Psoas muscle (tissue), 8 donors: Measurements from ENCODE around the gene UBTD2. TPM values are rescaled to one million over a fixed set of nuclear protein-coding genes. Genes with fewer than 3 reads are reported as not detected.
A peak's percentile ranks its signal among the peaks of the same experiment; 100 is the strongest.
"Not testable (repeated sequence)": the region's sequence is repeated elsewhere in the genome, so short reads cannot be mapped to it uniquely, and the experiment has no call there.

Experiments used
- ATAC-seq, 4 donors: fragments of 200-7000 bp; cut with Tn5 transposase; one replicate each; pipeline ENCODE4 v1.9.1; 2020; ENCODE audit warnings: moderate library complexity in 3 of 4, mild to moderate bottlenecking in 2 of 4
- DNase-seq, 2 donors: peaks; one replicate each; pipeline ENCODE4 v3.0.0-alpha.2; 2020
- H3K27ac ChIP-seq: fragments of 200-600 bp; one replicate; pipeline ENCODE4 v1.8.0; 2022
- H3K27me3 ChIP-seq, 3 donors: fragments of 200-600 bp in 1 of 3; one replicate each; pipeline versions ENCODE4 v1.6.1 to v1.8.0; 2013 to 2022; ENCODE audit warnings: low read length in 2 of 3, mild to moderate bottlenecking in 2 of 3, moderate library complexity in 1 of 3; ENCODE audit not compliant: insufficient read depth in 3 of 3
- H3K36me3 ChIP-seq, 2 donors: fragments of 200-600 bp in 1 of 2; one replicate each; pipeline versions ENCODE4 v1.6.1 to v1.8.0; 2013 to 2022; ENCODE audit warnings: low read depth in 1 of 2, mild to moderate bottlenecking in 1 of 2, moderate library complexity in 1 of 2; ENCODE audit not compliant: insufficient read depth in 1 of 2
- H3K4me1 ChIP-seq: fragments of 200-600 bp; one replicate; pipeline ENCODE4 v1.8.0; 2022
- H3K4me3 ChIP-seq: fragments of 200-600 bp; one replicate; pipeline ENCODE4 v1.8.0; 2022; ENCODE audit warnings: mild to moderate bottlenecking
- H3K9me3 ChIP-seq: fragments of 200-600 bp; one replicate; pipeline ENCODE4 v1.8.0; 2022
- WGBS, 3 donors: extraction: QIAGEN DNeasy Blood & Tissue Kit; methylation state at CpG; one replicate each; pipeline versions ENCODE4 v1.1.6 to v1.1.7; 2013; 5-methylcytosine and 5-hydroxymethylcytosine counted together
- intact Hi-C, 2 donors: fragments of 100-400 bp; cut with DNase I; formaldehyde crosslinking; loops; one replicate each; pipeline versions ENCODE4 v1.11.0 to v1.14.2; 2022
- long read RNA-seq, 2 donors: library from polyadenylated mRNA; unstranded; transcript quantifications; one replicate each; pipeline ENCODE4 v2.0.0, GENCODE V29; 2021
- polyA plus RNA-seq, 3 donors: library from polyadenylated mRNA; stranded (reverse); fragments of 200-250 nt; gene quantifications; one replicate each; pipeline ENCODE4 v1.2.3, GENCODE V29; 2013
- total RNA-seq, 4 donors: library from RNA; stranded (reverse); fragmentation: NEBNext Ultra II Directional in 2 of 4; extraction: Animal tissue kit (Norgen Biotek cat#: 25700) in 2 of 4; gene quantifications; one replicate each; pipeline versions ENCODE4 v1.2.1 to v1.2.4, GENCODE V29; 2021 to 2023
- TF ChIP-seq, protein P1 (sequence below): fragments of 200-600 bp; IDR thresholded peaks from one replicate; pipeline ENCODE4 v1.8.0; 2022; ENCODE audit warnings: antibody characterized with exemption
- donor health status: healthy with polysubstance abuse.
- donor health status: DM: no; HTN: no; CAD: no; lungs with moderate emphysema.
- donor health status: Bipolar disorder and iron deficiency.
- donor health status: healthy.
- donor health status: DM: yes; HTN: yes; CAD: no.
- donor health status: DM: no; HTN: no; CAD: no.
- donor health status: DM: no; HTN: no; CAD: no.
- donor health status: DM: yes; HTN: yes; CAD: no.

Gene UBTD2, protein sequence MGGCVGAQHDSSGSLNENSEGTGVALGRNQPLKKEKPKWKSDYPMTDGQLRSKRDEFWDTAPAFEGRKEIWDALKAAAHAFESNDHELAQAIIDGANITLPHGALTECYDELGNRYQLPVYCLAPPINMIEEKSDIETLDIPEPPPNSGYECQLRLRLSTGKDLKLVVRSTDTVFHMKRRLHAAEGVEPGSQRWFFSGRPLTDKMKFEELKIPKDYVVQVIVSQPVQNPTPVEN
- total RNA-seq (10 to 100 TPM in 1 of 4 donors, 1 to 10 TPM in 3; 7.4 to 12.3 (median 8.6) TPM), polyA plus RNA-seq (10 to 100 TPM in 1 of 3 donors, 1 to 10 TPM in 2; 5.3 to 10.5 (median 8.6) TPM)
- long read RNA-seq, donor 1, transcript UBTD2-201 (3 exons, 3,301 nt) = major isoform, 13 of 13 reads
- long read RNA-seq, donor 1, partial matches to known transcripts = 0 of 13 reads
- long read RNA-seq, donor 1, other reads (novel, unspliced or antisense) = 0 of 13 reads
- long read RNA-seq, donor 2, transcript UBTD2-201 (3 exons, 3,301 nt) = major isoform, 16 of 22 reads
- long read RNA-seq, donor 2, partial matches to known transcripts = 0 of 22 reads
- long read RNA-seq, donor 2, other reads (novel, unspliced or antisense) = 6 of 22 reads

DNA sequence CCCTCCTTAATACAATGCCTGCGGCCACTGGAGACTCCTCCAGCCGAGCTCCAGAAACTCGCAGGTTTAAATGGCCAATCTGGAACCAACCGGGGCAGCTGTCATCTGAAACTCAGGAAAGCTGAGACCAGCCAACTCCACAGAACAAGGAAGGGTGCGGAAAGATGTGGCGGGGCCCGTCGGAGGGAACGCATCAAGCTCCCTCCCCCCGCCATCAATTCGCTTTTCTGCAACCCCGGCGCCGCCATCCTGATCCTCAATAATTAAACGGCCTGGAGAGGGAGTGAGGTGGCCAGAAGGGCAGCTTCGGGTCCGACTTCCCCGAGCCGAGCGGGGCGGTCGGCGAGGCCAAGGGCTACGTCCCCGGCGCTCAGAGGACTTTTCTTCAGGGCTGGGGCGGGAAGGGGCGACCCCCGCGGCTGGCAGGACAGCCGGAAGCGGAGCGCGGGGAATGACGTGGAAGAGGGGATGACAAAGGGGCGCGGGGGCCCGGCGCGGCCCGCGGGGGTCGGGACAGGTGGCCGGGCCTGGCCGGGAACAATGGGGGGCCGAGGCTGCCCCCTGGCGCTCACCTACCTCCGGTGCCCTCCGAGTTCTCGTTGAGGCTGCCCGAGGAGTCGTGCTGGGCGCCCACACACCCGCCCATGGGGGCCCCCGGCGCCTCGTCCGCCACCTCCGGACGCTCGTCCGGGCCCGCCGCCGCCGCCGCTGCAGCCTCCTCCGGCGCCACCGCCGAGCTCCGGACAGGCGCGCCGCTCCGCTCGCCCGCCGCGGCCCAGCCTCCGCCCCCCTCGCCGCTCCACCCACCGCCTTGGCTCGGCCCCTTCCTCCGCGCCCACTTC lies at the start of gene UBTD2:
Gene UBTD2 (minus strand): TSS at position 745 of the 842 bp plus-strand sequence. CDS start 99 bp downstream, at position 646.
- intact Hi-C loops = loop anchor here in 1 of 2 donors (1.0 kb wide), 1 partner anchor 95 kb away; the partner anchor contains the start of gene STK10
- no peaks in the 10 kb centered on the region for H3K9me3 ChIP-seq
- no peaks in the 10 kb centered on the region for H3K27me3 ChIP-seq
- no peaks in the 10 kb centered on the region for H3K36me3 ChIP-seq
- H3K4me1 ChIP-seq = peaks cover 15% of the 10 kb centered on the region
- TF ChIP-seq, protein P1, sequence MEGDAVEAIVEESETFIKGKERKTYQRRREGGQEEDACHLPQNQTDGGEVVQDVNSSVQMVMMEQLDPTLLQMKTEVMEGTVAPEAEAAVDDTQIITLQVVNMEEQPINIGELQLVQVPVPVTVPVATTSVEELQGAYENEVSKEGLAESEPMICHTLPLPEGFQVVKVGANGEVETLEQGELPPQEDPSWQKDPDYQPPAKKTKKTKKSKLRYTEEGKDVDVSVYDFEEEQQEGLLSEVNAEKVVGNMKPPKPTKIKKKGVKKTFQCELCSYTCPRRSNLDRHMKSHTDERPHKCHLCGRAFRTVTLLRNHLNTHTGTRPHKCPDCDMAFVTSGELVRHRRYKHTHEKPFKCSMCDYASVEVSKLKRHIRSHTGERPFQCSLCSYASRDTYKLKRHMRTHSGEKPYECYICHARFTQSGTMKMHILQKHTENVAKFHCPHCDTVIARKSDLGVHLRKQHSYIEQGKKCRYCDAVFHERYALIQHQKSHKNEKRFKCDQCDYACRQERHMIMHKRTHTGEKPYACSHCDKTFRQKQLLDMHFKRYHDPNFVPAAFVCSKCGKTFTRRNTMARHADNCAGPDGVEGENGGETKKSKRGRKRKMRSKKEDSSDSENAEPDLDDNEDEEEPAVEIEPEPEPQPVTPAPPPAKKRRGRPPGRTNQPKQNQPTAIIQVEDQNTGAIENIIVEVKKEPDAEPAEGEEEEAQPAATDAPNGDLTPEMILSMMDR = peak; percentile 59
- peak; percentile 85 to 91 for DNase-seq
- ATAC-seq = peak; percentile 83 to 89 (median 85)
- 0 to 1% (median 1%) methylated on average over 36 to 87 of the region's 87 CpGs for WGBS, 3 donors
- H3K4me3 ChIP-seq = peak within 1 kb of the TSS; percentile 94
- peak within 1 kb of the TSS; percentile 93 for H3K27ac ChIP-seq

DNA sequence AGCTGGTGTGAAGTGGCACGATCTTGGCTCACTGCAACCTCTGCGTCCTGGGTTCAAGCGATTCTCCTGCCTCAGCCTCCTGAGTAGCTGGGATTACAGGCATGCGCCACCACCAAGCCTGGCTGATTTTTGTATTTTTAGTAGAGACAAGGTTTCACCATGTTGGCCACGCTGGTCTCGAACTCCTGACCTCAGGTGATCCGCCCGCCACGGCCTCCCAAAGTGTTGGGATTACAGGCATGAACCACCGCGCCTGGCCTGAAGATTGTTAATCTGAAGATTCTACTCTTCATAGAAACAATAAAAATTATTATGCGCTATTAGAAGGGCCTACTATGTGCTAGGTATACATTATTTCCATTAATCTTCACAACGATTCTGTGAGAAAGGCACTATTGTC lies 43.3 kb upstream of the UBTD2 start:
- H3K9me3 ChIP-seq, H3K36me3 ChIP-seq, H3K27me3 ChIP-seq, intact Hi-C loops, H3K4me3 ChIP-seq, DNase-seq, H3K4me1 ChIP-seq, H3K27ac ChIP-seq, ATAC-seq: not testable (repeated sequence)
- WGBS, 3 donors = 95 to 97% (median 96%) methylated on average over 12 to 13 of the region's 13 CpGs

DNA sequence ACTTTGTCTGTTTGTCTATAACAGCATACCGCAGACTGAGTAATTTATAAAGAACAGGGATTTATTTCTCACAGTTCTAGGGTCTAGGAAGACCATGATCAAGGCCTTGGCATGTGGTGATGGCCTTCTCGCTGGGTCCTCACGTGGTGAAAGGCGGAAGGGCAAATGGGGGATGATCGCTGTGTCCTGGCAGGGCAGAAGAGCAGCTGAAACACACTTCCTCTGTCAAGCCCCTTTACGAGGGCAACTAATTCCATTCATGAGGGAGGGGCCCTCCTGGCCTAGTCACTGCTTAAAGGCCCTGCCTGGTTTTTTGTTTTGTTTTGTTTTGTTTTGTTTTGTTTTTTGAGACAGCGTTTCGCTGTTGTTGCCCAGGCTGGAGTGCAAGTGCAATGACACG lies 41.9 kb upstream of the UBTD2 start:
- H3K36me3 ChIP-seq = no peaks in the 10 kb centered on the region
- no peaks in the 10 kb centered on the region for H3K27me3 ChIP-seq
- no peak overlapping the region for H3K27ac ChIP-seq
- intact Hi-C loops = no loop called here
- no peaks in the 10 kb centered on the region for H3K4me1 ChIP-seq
- TF ChIP-seq, protein P1 = no peak
- DNase-seq = no peak
- H3K9me3 ChIP-seq = no peaks in the 10 kb centered on the region
- ATAC-seq = no peak
- WGBS, 3 donors = 82 to 84% (median 82%) methylated on average over 9 of the region's 9 CpGs
- H3K4me3 ChIP-seq = no peak overlapping the region

DNA sequence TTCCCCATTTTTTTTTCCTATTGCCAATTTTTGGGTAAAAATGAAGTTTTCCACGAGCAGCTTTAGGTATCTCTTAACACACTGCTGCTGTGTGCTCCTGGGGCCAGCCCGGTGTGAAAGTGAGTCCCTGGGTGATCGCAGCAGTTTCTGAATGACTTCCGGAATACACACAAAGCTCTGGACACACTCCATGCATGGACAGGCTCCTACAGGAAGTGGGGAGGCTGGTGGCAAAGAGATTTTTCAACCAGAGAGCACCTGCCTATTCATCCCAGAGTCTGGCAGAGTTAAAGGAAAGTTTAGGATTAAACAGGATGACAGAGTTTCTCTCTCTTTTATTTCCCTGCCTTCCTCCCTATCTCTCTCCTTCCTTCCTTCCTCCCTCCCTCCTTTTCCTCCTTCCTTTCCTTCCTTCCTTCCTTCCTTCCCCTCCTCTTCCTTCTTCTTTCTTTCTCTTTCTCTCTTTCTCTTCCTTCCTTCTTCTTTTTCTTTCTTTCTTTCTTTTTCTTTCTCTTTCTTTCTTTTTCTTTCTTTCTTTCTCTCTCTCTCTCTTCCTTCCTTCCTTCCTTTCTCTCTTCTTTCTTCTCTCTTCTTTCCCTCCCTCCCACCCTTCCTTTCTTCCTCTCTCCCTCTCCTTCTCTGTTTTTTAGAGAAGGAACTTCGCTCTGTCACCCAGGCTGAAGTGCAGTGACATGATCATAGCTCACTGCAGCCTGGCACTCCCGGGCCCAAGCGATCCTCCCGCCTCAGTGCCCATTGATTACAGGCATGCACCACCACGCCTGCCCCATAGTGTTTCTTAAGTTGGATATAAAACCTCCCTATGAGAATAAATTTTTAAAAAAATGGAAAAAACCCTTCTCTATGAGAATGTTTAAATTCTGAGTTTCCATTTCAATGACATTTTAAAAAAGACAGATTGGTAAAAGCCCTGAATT lies 38.7 kb upstream of the UBTD2 start:
- WGBS, 3 donors = 69 to 75% (median 72%) methylated on average over 9 of the region's 9 CpGs
- Histone ChIP-seq H3K4me3 (no peak overlapping the region), H3K27me3 (no peaks in the 10 kb centered on the region), H3K27ac (no peak overlapping the region), H3K9me3 (no peaks in the 10 kb centered on the region), H3K4me1 (no peaks in the 10 kb centered on the region), H3K36me3 (no peaks in the 10 kb centered on the region)
- no peak for ATAC-seq
- TF ChIP-seq, protein P1 = no peak
- DNase-seq = no peak
- intact Hi-C loops = no loop called here
